Epithelial cell of proximal tubule (primary cell): Measurements from ENCODE around the gene ZDHHC1. TPM values are rescaled to one million over a fixed set of nuclear protein-coding genes. Genes with fewer than 3 reads are reported as not detected.
A peak's percentile ranks its signal among the peaks of the same experiment; 100 is the strongest.

ENCODE experiments used
- DNase-seq: peaks from one replicate; pipeline ENCODE4 v3.0.0-alpha.2; 2011; ENCODE audit warnings: low read depth
- H3K4me3 ChIP-seq: 2 replicates; pipeline ENCODE4 v1.5.1; 2011; ENCODE audit warnings: low read depth, mild to moderate bottlenecking, low read length
- total RNA-seq: library from RNA; depleted of rRNA; stranded (reverse); fragments of >200 nt; gene quantifications from 2 replicates; pipeline ENCODE4 v1.2.3, GENCODE V29; 2015
- TF ChIP-seq, protein P1 (sequence below): conservative IDR thresholded peaks from 2 replicates; pipeline ENCODE4 v1.5.1; 2012; ENCODE audit warnings: low read depth, mild to moderate bottlenecking, low read length

Gene ZDHHC1
- total RNA-seq, 1 donor from 2014 or later: 7.3 TPM

DNA sequence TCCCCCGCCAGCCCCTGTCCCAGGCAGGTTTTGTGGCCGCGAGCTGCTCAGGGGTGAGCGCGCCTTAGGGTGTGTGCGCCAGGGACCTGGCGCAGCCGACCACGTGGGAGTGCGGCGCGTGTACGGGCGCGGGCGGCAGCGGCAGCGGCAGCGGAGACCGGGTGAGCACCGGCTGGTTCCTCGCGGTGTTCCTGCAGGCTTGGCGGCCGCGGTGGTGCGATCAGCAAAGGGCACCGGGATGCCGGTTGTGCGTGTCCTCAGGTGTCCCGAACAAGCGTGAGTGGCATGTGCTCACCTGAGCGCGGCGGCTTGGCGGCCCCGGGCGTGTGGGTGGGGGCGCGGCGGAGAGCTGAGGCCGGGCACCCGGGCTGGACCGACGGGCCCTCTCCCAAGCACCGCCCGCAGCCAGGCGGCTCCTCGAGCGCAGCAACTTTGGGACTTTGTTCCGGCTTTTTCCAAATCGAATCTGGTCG, 14.3 kb upstream of the ZDHHC1 start:
- no peak for DNase-seq
- peak overlapping the region; percentile 46 for H3K4me3 ChIP-seq
- TF ChIP-seq, protein P1, sequence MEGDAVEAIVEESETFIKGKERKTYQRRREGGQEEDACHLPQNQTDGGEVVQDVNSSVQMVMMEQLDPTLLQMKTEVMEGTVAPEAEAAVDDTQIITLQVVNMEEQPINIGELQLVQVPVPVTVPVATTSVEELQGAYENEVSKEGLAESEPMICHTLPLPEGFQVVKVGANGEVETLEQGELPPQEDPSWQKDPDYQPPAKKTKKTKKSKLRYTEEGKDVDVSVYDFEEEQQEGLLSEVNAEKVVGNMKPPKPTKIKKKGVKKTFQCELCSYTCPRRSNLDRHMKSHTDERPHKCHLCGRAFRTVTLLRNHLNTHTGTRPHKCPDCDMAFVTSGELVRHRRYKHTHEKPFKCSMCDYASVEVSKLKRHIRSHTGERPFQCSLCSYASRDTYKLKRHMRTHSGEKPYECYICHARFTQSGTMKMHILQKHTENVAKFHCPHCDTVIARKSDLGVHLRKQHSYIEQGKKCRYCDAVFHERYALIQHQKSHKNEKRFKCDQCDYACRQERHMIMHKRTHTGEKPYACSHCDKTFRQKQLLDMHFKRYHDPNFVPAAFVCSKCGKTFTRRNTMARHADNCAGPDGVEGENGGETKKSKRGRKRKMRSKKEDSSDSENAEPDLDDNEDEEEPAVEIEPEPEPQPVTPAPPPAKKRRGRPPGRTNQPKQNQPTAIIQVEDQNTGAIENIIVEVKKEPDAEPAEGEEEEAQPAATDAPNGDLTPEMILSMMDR: no peak

DNA sequence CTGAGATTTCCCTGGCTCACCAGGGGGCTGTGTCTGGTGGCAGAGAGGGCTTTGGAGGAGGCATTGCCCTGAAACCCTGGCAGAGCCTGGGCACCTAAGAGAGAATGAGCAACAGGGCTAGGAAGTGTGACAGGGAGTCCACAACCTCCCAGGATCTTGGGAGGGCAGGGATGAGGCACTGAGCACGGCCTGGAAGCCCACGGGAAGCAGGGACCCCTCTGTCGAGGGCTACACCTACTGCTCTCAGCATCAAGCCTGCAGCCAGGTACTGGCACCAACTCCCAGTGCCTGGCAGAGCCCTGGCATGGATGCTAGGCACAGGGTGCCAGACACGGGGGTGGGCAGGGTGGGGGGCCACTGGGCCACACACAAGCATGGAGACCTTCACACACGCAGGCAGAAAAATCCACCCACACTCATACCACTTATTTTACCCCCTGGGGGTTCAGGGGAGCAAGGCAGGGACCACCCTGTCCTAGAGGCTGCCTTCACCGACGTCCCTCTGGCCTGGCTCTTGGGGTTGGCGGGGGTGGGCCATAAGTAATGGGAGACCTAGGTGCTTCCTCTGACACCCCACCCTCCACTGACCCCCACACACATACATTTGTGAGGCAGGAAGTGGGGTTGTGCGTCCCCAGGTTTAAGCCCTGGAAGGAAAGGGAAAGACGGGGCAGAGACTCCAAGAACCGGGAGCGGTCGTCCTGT, 13.7 kb upstream of the ZDHHC1 start:
- peak overlapping the region; percentile 46 for H3K4me3 ChIP-seq
- TF ChIP-seq, protein P1: no peak
- no peak for DNase-seq

DNA sequence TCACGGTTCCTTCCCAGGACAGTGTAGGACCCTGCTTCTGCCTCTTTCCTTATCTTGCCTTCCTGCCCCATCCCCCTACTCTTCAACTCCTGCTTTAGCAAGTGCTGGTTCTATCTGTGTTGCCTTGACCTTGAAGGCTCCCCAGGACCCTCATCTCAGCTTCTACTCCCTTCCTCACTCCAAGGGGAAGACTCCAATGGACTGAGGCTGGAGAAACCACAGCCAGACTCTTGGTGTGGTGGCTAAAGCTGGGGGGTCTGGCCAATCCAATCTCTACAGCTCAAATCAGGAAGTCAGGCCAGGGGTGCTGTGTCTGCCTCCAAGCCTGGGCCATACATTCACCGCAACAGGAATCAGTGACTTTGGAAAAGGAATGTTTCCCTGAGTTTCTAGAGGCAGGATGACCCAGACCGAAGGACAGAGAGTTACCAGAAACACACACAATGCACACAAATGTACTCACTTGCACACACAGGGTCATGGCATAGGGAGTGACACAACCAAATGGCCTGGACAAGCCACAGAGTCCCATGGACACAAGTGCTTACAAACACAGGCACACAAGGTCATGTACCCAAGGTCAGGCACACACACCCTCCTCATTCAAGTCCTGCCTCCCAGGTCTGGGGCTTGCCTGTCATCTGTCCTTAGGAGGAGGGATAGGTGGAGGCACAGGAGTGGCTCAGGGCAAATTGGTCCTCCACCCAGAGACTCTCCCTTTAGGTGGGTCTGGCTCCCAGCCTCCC, 12.9 kb upstream of the ZDHHC1 start:
- no peak for DNase-seq
- H3K4me3 ChIP-seq: no peak overlapping the region
- TF ChIP-seq, protein P1: no peak

DNA sequence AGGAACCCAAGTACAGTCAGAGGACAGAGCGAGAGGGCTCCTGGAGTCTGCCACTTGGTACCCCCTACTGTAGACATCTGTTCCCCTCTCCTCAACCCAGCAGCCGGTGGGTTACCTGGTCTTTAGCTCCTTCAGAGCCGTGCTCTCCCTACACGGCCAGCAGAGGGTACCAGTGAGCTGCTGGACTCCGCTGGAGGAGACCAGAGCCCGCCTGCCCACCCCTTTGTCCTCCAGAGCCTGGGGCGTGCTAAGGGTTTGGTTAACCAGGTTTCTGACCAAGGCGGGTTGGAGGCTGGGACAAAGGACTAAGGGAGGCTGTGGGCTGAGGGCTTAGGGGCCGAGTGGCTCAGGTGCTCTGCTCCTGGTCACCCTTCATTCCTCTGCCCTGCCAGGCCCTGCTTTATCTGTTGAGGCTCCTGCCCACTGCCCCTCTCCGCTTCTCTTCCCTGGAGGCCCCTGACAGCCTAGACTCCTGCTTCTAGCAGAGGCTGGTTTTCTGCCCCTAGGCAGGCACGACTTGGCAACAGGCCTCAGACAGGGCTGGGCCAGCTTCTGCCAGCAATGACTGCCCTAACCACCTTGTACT, 12.0 kb upstream of the ZDHHC1 start:
- TF ChIP-seq, protein P1: peak; percentile 98
- H3K4me3 ChIP-seq: no peak overlapping the region
- DNase-seq: no peak

DNA sequence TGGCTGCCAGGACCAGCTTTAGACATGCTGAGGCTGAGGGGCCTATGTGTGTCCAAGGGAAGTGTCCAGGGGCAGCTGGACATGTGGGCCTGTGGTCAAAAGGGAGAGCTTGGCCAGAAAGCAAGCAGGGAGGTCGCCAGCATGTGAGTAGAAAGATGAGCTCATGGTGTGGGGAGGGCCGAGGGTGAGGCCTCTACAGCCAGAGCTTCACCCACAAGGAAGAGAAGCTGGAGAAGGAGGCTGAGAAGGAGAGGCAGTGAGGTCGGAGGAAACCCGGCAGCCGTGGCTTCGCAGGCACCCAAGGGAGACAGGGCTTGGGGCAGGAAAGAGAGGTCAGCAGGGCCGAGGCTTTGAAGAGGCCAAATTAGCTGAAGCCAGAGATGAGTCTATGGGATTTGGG, 10.7 kb upstream of the ZDHHC1 start:
- TF ChIP-seq, protein P1: no peak
- no peak for DNase-seq
- H3K4me3 ChIP-seq: no peak overlapping the region

DNA sequence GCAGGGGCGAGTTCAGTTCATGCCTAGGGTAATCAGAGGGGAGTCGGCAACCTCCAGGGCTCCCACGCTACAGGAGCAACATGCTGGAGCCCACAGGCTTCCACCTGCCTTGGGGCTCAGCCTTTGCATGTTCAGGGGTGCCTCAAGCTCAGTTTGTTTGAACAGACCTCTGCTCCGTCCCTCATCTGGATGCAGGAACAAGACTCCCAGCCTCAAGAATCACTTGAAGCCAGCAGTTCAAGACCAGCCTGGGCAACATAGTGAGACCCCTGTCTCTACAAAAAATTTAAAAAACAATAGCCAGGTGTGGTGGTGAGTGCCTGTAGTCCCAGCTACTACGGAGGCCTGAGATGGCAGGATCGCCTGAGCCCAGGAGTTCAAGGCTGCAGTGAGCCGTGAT, 9.7 kb upstream of the ZDHHC1 start:
- no peak overlapping the region for H3K4me3 ChIP-seq
- TF ChIP-seq, protein P1: no peak
- DNase-seq: no peak
